Loucy (cell line): ENCODE data around the gene FAM3B.

ENCODE experiments used
- H2AFZ ChIP-seq: fragments of 200-600 bp; sonication (generic); 2 replicates; pipeline ENCODE4 v1.6.0; 2016; ENCODE audit warnings: antibody characterized with exemption, mild to moderate bottlenecking, low read length, moderate library complexity
- H3F3A ChIP-seq: fragments of 200-600 bp; 2 replicates; pipeline ENCODE4 v1.6.0; 2016; ENCODE audit warnings: antibody characterized with exemption, low read depth, mild to moderate bottlenecking
- H3K27me3 ChIP-seq: fragments of 200-600 bp; sonication (generic); 2 replicates; pipeline ENCODE4 v1.6.1; 2014; ENCODE audit warnings: low read length, mild to moderate bottlenecking; ENCODE audit not compliant: insufficient read depth, poor library complexity, severe bottlenecking
- H3K36me3 ChIP-seq: fragments of 200-600 bp; sonication (generic); 2 replicates; pipeline ENCODE4 v1.6.1; 2016; ENCODE audit warnings: low read length; ENCODE audit not compliant: insufficient read depth
- H3K4me1 ChIP-seq: fragments of 200-600 bp; sonication (generic); 2 replicates; pipeline ENCODE4 v1.5.1; 2014; ENCODE audit warnings: low read length, mild to moderate bottlenecking; ENCODE audit not compliant: insufficient read depth, poor library complexity, severe bottlenecking
- H3K4me2 ChIP-seq: fragments of 200-600 bp; sonication (generic); 2 replicates; pipeline ENCODE4 v1.6.0; 2014; ENCODE audit warnings: antibody characterized with exemption, low read length, low read depth, mild to moderate bottlenecking; ENCODE audit not compliant: poor library complexity, severe bottlenecking
- H3K4me3 ChIP-seq: fragments of 200-600 bp; sonication (generic); 2 replicates; pipeline ENCODE4 v1.5.1; 2014; ENCODE audit warnings: low read length, mild to moderate bottlenecking, mixed read lengths; ENCODE audit not compliant: poor library complexity, severe bottlenecking
- H3K79me2 ChIP-seq: fragments of 200-600 bp; sonication (generic); 2 replicates; pipeline ENCODE4 v1.6.1; 2014; ENCODE audit warnings: low read length; ENCODE audit not compliant: insufficient read depth
- H3K9ac ChIP-seq: fragments of 200-600 bp; sonication (generic); 2 replicates; pipeline ENCODE4 v1.6.0; 2014; ENCODE audit warnings: mild to moderate bottlenecking, low read depth, low read length, moderate library complexity; ENCODE audit not compliant: poor library complexity, severe bottlenecking
- H3K9me2 ChIP-seq: fragments of 200-600 bp; sonication (generic); replicated peaks from 2 replicates; pipeline ENCODE4 v1.6.1; 2016; ENCODE audit warnings: low read depth, low read length, mixed read lengths
- H3K9me3 ChIP-seq: fragments of 200-600 bp; sonication (generic); 2 replicates; pipeline ENCODE4 v1.6.1; 2014; ENCODE audit warnings: mild to moderate bottlenecking, antibody characterized with exemption, low read length, low read depth; ENCODE audit not compliant: insufficient read depth
- H4K20me1 ChIP-seq: fragments of 200-600 bp; sonication (generic); 2 replicates; pipeline ENCODE4 v1.6.0; 2014; ENCODE audit warnings: antibody characterized with exemption, low read length, mild to moderate bottlenecking; ENCODE audit not compliant: insufficient read depth, poor library complexity, severe bottlenecking
- CTCF ChIP-seq: fragments of 200-600 bp; sonication (generic); conservative IDR thresholded peaks from 2 replicates; pipeline ENCODE4 v1.5.1; 2014; ENCODE audit warnings: mild to moderate bottlenecking, antibody characterized with exemption, low read length
- EZH2phosphoT487 ChIP-seq: fragments of 200-600 bp; IDR thresholded peaks from 2 replicates; pipeline ENCODE4 v1.6.1; 2018; ENCODE audit warnings: antibody characterized with exemption, mild to moderate bottlenecking, moderate library complexity, borderline replicate concordance

FAM3B gene

GRCh38 chr21:41290106-41290799 lies 26.3 kb upstream of the FAM3B start:
- H3K79me2 ChIP-seq: no peaks in the 10 kb centered on the region
- H3K9ac ChIP-seq: no peak overlapping the region
- no peaks in the 10 kb centered on the region for H3F3A ChIP-seq
- H3K4me3 ChIP-seq: no peak overlapping the region
- H3K36me3 ChIP-seq: no peaks in the 10 kb centered on the region
- H4K20me1 ChIP-seq: no peaks in the 10 kb centered on the region
- no peak overlapping the region for H2AFZ ChIP-seq
- no peaks in the 10 kb centered on the region for H3K9me2 ChIP-seq
- H3K4me1 ChIP-seq: no peaks in the 10 kb centered on the region
- no peak overlapping the region for H3K4me2 ChIP-seq
- no peaks in the 10 kb centered on the region for H3K27me3 ChIP-seq
- no peaks in the 10 kb centered on the region for H3K9me3 ChIP-seq
- TF ChIP-seq CTCF (no peak), EZH2phosphoT487 (no peak)

GRCh38 chr21:41294548-41295231 lies 21.9 kb upstream of the FAM3B start:
- TF ChIP-seq EZH2phosphoT487: no peak
- no peak for TF ChIP-seq CTCF
- H3K27me3 ChIP-seq: no peaks in the 10 kb centered on the region
- no peak overlapping the region for H3K4me3 ChIP-seq
- H3K9ac ChIP-seq: no peak overlapping the region
- no peaks in the 10 kb centered on the region for H3F3A ChIP-seq
- H3K4me2 ChIP-seq: no peak overlapping the region
- no peaks in the 10 kb centered on the region for H3K9me3 ChIP-seq
- no peaks in the 10 kb centered on the region for H3K4me1 ChIP-seq
- H3K79me2 ChIP-seq: no peaks in the 10 kb centered on the region
- H2AFZ ChIP-seq: no peak overlapping the region
- H4K20me1 ChIP-seq: no peaks in the 10 kb centered on the region
- H3K9me2 ChIP-seq: no peaks in the 10 kb centered on the region
- no peaks in the 10 kb centered on the region for H3K36me3 ChIP-seq

GRCh38 chr21:41295721-41296254 lies 20.8 kb upstream of the FAM3B start:
- no peak overlapping the region for H3K4me2 ChIP-seq
- no peaks in the 10 kb centered on the region for H3K36me3 ChIP-seq
- H3K79me2 ChIP-seq: no peaks in the 10 kb centered on the region
- no peak overlapping the region for H2AFZ ChIP-seq
- no peaks in the 10 kb centered on the region for H4K20me1 ChIP-seq
- no peaks in the 10 kb centered on the region for H3K9me3 ChIP-seq
- H3K4me3 ChIP-seq: no peak overlapping the region
- H3K4me1 ChIP-seq: no peaks in the 10 kb centered on the region
- TF ChIP-seq CTCF: no peak
- no peak for TF ChIP-seq EZH2phosphoT487
- no peaks in the 10 kb centered on the region for H3F3A ChIP-seq
- no peaks in the 10 kb centered on the region for H3K9me2 ChIP-seq
- H3K27me3 ChIP-seq: no peaks in the 10 kb centered on the region
- H3K9ac ChIP-seq: no peak overlapping the region
